Thyroid gland (tissue), 4 donors: ENCODE data around the gene FAAP100. TPM values are rescaled to one million over a fixed set of nuclear protein-coding genes. Genes with fewer than 3 reads are reported as not detected.

ENCODE experiments used
- DNase-seq, 2 donors: peaks; one replicate each; pipeline ENCODE4 v3.0.0-alpha.2; 2019
- H3K27ac ChIP-seq, 3 donors: fragments of 200-600 bp; sonication (generic); 1 replicate in 2 of 3; 2 replicates in 1 of 3; pipeline ENCODE4 v1.5.1; 2016 to 2019; ENCODE audit warnings: mild to moderate bottlenecking in 1 of 3, moderate library complexity in 1 of 3
- H3K27me3 ChIP-seq: fragments of 200-600 bp; sonication (generic); one replicate; pipeline ENCODE4 v1.5.1; 2019
- H3K36me3 ChIP-seq, 2 donors: fragments of 200-600 bp; sonication (generic); one replicate each; pipeline ENCODE4 v1.5.1; 2016 to 2019
- H3K4me1 ChIP-seq, 2 donors: fragments of 200-600 bp; sonication (generic); one replicate each; pipeline ENCODE4 v1.5.1; 2017 to 2019
- H3K4me3 ChIP-seq, 3 donors: fragments of 200-600 bp; sonication (generic); replicated peaks in 1 of 3; 1 replicate in 2 of 3; 2 replicates in 1 of 3; pipeline ENCODE4 v1.5.1; 2016; ENCODE audit warnings: mild to moderate bottlenecking in 1 of 3
- H3K9me3 ChIP-seq: fragments of 200-600 bp; sonication (generic); one replicate; pipeline ENCODE4 v1.5.1; 2017
- CTCF ChIP-seq, 6 experiments: fragments of 200-600 bp in 3 of 6; fragments of 450-650 bp in 3 of 6; sonication (generic) in 3 of 6; IDR thresholded peaks; one replicate each; pipeline ENCODE4 v1.5.1; 2016 to 2019; ENCODE audit warnings: antibody characterized with exemption in 6 of 6, mild to moderate bottlenecking in 2 of 6, inconsistent platforms in 1 of 6, moderate library complexity in 1 of 6
- POLR2A ChIP-seq, 2 donors: fragments of 450-650 bp; IDR thresholded peaks; one replicate each; pipeline ENCODE4 v1.6.1; 2017; ENCODE audit warnings: antibody characterized with exemption in 2 of 2, mild to moderate bottlenecking in 2 of 2, moderate library complexity in 1 of 2
- WGBS, 2 donors: methylation state at CpG; one replicate each; pipeline ENCODE4 v1.1.5; 2017; 5-methylcytosine and 5-hydroxymethylcytosine counted together
- intact Hi-C: fragments of 100-400 bp; cut with DNase I; formaldehyde crosslinking; loops from one replicate; pipeline ENCODE4 v1.15.1; 2023
- total RNA-seq, 4 donors: library from RNA; depleted of rRNA; stranded (reverse); fragments of >200 nt; gene quantifications; one replicate each; pipeline ENCODE4 v1.2.3, GENCODE V29; 2016

The FAAP100 gene
- total RNA-seq, 4 donors from 2014 or later, result 24.1 to 35.2 (median 31.0) TPM

GRCh38 chr17:81524865-81525159 lies 27.3 kb downstream of the FAAP100 start:
- no peaks in the 10 kb centered on the region for H3K36me3 ChIP-seq
- 84 to 92% methylated on average over 3 to 7 of the region's 8 CpGs for WGBS, 2 donors
- no peak for TF ChIP-seq CTCF (IDR thresholded peaks at IDR 0.05)
- TF ChIP-seq POLR2A (IDR thresholded peaks at IDR 0.05), result no peak
- H3K27ac ChIP-seq, result peak overlapping the region in 1 of 3 donors; percentile 93
- intact Hi-C loops, result no loop called here
- H3K9me3 ChIP-seq, result no peaks in the 10 kb centered on the region
- no peaks in the 10 kb centered on the region for H3K27me3 ChIP-seq
- H3K4me3 ChIP-seq, result no peak overlapping the region
- H3K4me1 ChIP-seq, result peaks cover 57 to 80% of the 10 kb centered on the region in 2 donors
- DNase-seq, result no peak

DNA sequence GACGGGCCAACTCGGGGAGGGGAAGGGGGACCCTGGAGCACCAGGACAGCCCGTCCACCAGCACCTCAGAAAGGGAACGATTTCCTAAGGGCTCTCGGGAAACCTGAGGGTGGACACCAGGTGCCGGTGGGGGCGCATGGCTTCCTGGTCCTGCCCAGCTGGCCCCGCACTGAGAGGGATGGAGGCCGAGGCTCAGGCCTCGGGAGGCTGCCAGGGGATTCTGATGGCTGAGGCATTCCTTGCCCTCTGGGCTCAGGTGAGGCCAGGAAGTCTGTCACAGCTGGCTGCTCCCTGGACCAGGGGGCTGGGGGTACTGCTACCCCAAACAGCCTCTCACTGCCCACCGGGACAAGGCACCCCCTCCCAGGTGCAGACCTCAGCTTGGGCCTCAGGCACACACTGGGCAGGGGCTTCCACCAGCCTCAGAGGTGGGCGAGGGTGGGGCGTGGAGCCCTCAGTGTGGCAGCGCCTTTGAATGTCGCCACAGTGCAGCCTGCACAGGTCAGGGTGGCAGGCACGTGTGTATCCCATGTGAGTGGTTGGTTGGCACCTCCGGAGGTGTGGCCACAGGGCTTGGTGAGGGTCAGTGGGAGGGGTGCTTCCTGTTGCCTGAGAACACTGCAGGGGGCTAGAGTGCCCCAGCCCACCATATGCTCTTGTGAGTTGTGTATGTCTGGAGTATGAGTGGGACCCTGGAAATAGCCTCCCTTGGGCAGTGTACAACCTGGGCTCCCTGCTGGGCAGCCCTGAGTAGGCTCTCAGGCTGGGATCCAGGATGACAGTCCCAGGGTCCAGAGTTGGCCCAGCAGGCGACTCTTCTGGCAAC lies 27.9 kb downstream of the FAAP100 start:
- DNase-seq, result peak; percentile 59 to 63
- TF ChIP-seq POLR2A (IDR thresholded peaks at IDR 0.05), result no peak
- TF ChIP-seq CTCF (IDR thresholded peaks at IDR 0.05), result no peak
- Histone ChIP-seq H3K9me3 (no peaks in the 10 kb centered on the region), H3K4me1 (peaks cover 63 to 84% of the 10 kb centered on the region in 2 donors), H3K27me3 (no peaks in the 10 kb centered on the region), H3K4me3 (no peak overlapping the region), H3K27ac (peak overlapping the region; percentile 78 to 93 (median 88)), H3K36me3 (no peaks in the 10 kb centered on the region)
- intact Hi-C loops, result no loop called here
- 51% methylated on average over 15 of the region's 18 CpGs; no CpG with 5 or more reads in 1 of the 2 donors for WGBS, 2 donors

DNA sequence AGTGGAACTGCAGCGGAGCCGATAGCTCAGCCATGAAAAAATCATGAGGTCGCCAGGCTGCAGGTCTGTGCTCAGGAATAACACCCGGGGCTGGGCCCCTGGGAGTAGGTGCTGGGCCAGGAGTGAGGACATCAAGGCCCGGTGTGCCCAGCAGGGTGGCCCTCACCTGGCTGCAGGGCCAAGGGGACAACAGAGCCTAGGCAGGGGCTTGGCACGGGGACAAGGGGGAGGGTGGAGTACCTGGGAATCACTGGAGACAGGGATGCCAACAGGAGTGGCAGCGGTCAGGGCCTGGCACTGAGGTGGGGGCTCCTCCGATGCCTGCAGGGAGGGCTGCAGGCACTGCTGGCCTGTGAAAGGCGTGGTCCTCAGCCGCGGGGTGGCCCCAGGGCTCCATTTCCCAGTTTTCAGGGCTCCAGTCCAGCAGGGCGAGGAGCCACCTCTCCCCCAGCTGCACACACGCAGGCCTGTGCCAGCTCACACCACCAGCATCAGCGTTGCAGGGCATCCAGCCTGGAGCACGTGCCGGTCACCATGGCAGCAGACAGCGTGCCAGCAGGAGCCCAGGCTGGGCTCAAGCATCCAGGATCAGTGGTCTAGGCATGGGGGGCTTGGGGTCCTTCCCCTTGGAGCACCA lies 28.6 kb downstream of the FAAP100 start:
- intact Hi-C loops, result no loop called here
- DNase-seq, result peak; percentile 93
- 3 to 20% methylated on average over 4 to 8 of the region's 17 CpGs for WGBS, 2 donors
- Histone ChIP-seq H3K36me3 (no peaks in the 10 kb centered on the region), H3K27me3 (no peaks in the 10 kb centered on the region), H3K4me3 (no peak overlapping the region), H3K27ac (peak overlapping the region; percentile 78 to 93 (median 88)), H3K9me3 (no peaks in the 10 kb centered on the region), H3K4me1 (peaks cover 69 to 84% of the 10 kb centered on the region in 2 donors)
- TF ChIP-seq POLR2A (IDR thresholded peaks at IDR 0.05) (no peak), CTCF (IDR thresholded peaks at IDR 0.05) (no peak)

GRCh38 chr17:81522491-81523401 lies 29.4 kb downstream of the FAAP100 start:
- intact Hi-C loops, result no loop called here
- Histone ChIP-seq H3K27me3 (no peaks in the 10 kb centered on the region), H3K4me1 (peaks cover 66 to 84% of the 10 kb centered on the region in 2 donors), H3K27ac (peak overlapping the region; percentile 78 to 93 (median 88)), H3K9me3 (no peaks in the 10 kb centered on the region), H3K36me3 (no peaks in the 10 kb centered on the region), H3K4me3 (no peak overlapping the region)
- 50 to 57% methylated on average over 14 to 26 of the region's 26 CpGs for WGBS, 2 donors
- peak in 4 of 6 experiments; percentile 39 to 58 (median 48) for TF ChIP-seq CTCF (IDR thresholded peaks at IDR 0.05)
- peak in 1 of 2 donors; percentile 35 for TF ChIP-seq POLR2A (IDR thresholded peaks at IDR 0.05)
- peak; percentile 89 to 92 for DNase-seq
